Measurements from ENCODE around the gene LAMB1. TPM values are rescaled to one million over a fixed set of nuclear protein-coding genes. Genes with fewer than 3 reads are reported as not detected.

LAMB1 gene
- total and polyA plus RNA-seq, 2 experiments from 2014 or later, result 31.8 to 34.0 TPM

DNA sequence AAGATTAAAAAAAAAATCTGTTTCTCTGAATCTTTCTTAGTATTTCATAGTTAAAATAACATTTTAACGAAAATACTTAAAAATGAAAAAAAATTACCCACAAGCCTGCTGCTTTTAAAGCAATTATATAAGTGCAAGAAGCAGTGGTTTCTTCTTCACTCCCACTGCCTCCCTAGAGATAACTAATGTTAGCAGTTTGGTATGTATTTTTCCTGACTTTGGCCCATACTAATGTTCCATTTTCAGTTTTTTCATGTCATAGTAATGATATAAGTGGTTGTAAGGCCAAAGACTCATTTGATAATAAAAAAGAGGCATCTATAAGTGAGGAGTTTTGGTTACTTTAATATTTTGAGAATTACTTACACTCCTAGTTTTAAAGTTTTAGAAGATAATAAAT is 24.3 kb upstream of the LAMB1 start:
- DNase-seq (ENCODE audit: low read depth in 1 of 2, low spot score in 1 of 2), result no peak
- no peak overlapping the region for H3K27ac ChIP-seq

DNA sequence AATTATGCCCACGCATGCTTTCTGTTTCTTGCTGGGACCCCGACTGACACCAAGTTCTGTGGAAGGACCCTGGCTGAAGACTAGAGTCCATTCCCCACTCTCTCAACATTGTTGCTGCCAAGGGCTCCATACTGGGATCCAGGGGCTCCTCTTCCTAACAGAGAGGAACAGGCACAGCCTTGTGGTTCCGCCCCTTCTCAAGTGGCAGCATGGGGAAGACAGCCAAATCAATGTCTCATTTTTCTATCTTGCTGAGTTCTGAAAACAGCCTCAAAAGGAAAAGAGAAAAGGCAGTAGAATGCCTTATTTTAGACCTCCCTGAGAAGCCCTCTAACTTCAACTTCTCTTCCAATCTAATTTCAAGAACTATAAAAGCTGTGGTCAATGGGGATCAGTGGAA is 23.7 kb upstream of the LAMB1 start:
- H3K36me3 ChIP-seq, result no peaks in the 10 kb centered on the region
- H3K9me3 ChIP-seq (ENCODE audit: low read depth), result no peaks in the 10 kb centered on the region
- H3K27me3 ChIP-seq, result peaks cover 8% of the 10 kb centered on the region
- no peak overlapping the region for H3K27ac ChIP-seq
- DNase-seq (ENCODE audit: low read depth in 1 of 2, low spot score in 1 of 2), result no peak
- H3K4me3 ChIP-seq, result no peak overlapping the region
- TF ChIP-seq, protein P1, sequence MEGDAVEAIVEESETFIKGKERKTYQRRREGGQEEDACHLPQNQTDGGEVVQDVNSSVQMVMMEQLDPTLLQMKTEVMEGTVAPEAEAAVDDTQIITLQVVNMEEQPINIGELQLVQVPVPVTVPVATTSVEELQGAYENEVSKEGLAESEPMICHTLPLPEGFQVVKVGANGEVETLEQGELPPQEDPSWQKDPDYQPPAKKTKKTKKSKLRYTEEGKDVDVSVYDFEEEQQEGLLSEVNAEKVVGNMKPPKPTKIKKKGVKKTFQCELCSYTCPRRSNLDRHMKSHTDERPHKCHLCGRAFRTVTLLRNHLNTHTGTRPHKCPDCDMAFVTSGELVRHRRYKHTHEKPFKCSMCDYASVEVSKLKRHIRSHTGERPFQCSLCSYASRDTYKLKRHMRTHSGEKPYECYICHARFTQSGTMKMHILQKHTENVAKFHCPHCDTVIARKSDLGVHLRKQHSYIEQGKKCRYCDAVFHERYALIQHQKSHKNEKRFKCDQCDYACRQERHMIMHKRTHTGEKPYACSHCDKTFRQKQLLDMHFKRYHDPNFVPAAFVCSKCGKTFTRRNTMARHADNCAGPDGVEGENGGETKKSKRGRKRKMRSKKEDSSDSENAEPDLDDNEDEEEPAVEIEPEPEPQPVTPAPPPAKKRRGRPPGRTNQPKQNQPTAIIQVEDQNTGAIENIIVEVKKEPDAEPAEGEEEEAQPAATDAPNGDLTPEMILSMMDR (IDR thresholded peaks at IDR 0.05; ENCODE audit: low read depth, low read length), result no peak
- H3K4me1 ChIP-seq (ENCODE audit: low read depth), result no peaks in the 10 kb centered on the region

More for the DNA sequence above, 24.3 kb upstream of the LAMB1 start:
- Histone ChIP-seq H3K9me3 (ENCODE audit: low read depth) (no peaks in the 10 kb centered on the region), H3K4me3 (no peak overlapping the region), H3K36me3 (no peaks in the 10 kb centered on the region), H3K27me3 (peaks cover 8% of the 10 kb centered on the region), H3K4me1 (ENCODE audit: low read depth) (no peaks in the 10 kb centered on the region)
- TF ChIP-seq, protein P1 (IDR thresholded peaks at IDR 0.05; ENCODE audit: low read depth, low read length), result no peak

DNA sequence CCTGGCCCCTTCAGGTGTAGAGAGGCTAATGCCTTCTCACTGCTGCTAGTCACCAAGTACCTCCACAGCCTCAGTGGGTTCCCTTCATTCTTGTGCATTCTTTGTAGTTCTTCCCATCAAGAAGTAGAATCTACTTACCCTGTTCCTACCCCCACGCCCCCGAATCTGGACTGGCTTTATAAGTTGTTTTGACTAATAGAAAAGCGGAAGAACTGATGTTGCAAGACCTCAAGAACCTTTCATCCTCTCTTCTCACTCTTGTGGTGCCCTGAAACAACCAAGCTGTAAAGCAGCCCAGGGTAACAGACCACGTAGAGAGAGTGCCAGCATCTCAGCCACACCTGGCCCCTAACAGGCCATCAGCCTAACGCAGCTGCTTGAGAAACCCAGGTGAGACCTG is 23.2 kb upstream of the LAMB1 start:
- H3K27me3 ChIP-seq, result peaks cover 8% of the 10 kb centered on the region
- H3K27ac ChIP-seq, result no peak overlapping the region
- H3K36me3 ChIP-seq, result no peaks in the 10 kb centered on the region
- no peaks in the 10 kb centered on the region for H3K9me3 ChIP-seq (ENCODE audit: low read depth)
- DNase-seq (ENCODE audit: low read depth in 1 of 2, low spot score in 1 of 2), result no peak
- H3K4me1 ChIP-seq (ENCODE audit: low read depth), result no peaks in the 10 kb centered on the region
- H3K4me3 ChIP-seq, result no peak overlapping the region
- TF ChIP-seq, protein P1 (IDR thresholded peaks at IDR 0.05; ENCODE audit: low read depth, low read length), result no peak

DNA sequence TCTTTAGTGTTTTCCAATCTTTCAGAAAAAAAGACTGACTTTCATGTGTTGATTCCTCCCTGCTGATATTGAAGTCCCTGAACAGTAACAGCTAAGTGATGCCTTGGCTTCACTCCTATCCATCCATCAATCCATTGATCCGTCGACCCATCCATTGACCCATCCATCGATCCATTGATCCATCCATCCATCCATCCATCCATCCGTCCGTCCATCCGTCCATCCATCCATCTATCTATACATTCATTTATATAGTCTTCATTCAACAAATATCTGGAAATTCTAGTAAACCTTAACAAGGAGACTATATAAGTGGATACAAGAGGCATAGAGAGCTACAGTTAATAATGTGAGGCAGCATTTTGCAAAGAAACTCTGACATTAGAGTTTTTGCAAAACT is 21.6 kb upstream of the LAMB1 start:
- Histone ChIP-seq H3K36me3 (no peaks in the 10 kb centered on the region), H3K4me3 (no peak overlapping the region), H3K9me3 (ENCODE audit: low read depth) (no peaks in the 10 kb centered on the region), H3K27me3 (peaks cover 8% of the 10 kb centered on the region), H3K4me1 (ENCODE audit: low read depth) (no peaks in the 10 kb centered on the region), H3K27ac (no peak overlapping the region)
- TF ChIP-seq, protein P1 (IDR thresholded peaks at IDR 0.05; ENCODE audit: low read depth, low read length), result no peak
- no peak for DNase-seq (ENCODE audit: low read depth in 1 of 2, low spot score in 1 of 2)

DNA sequence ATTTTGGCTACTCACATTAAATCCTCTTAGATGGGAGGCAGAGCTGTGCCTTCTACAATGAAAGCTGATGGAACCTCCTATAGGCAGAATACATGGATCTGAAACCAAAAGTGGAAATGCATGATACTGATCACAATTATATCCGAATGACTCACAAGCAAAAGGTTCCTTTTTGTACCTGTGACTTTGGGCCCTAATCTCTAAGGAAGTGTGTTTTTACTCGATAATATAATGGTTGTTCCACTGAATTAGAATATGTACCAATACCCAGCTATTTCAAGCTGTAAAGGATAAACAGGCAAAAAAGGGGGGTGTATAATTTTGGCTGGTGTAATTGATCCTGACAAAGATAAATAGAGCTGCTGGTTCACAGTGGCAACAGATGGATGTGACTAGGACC is 17.6 kb upstream of the LAMB1 start:
- Histone ChIP-seq H3K27me3 (peaks cover 8% of the 10 kb centered on the region), H3K27ac (no peak overlapping the region), H3K36me3 (no peaks in the 10 kb centered on the region), H3K4me3 (no peak overlapping the region), H3K9me3 (ENCODE audit: low read depth) (no peaks in the 10 kb centered on the region), H3K4me1 (ENCODE audit: low read depth) (peaks cover 18% of the 10 kb centered on the region)
- TF ChIP-seq, protein P1 (IDR thresholded peaks at IDR 0.05; ENCODE audit: low read depth, low read length), result no peak
- DNase-seq (ENCODE audit: low read depth in 1 of 2, low spot score in 1 of 2), result no peak

DNA sequence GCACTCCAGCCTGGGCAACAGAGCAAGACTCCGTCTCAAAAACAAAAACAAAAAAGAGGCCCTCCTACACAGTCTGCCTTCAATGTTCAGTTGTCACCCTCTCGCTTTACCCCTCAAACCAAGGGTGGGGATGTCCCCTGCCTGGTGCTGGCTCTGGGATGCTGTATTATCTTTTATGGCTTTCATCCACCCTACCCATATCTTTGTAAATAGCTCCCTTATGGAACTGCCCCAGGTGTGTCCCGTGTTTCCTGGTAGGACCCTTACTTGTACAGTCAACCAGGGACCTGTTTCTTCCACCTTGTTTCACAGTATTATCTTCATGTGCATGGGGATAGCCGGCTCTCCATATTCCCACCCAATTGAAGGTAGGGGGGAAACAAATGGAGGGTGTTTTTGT is 15.7 kb upstream of the LAMB1 start:
- H3K4me3 ChIP-seq, result no peak overlapping the region
- no peaks in the 10 kb centered on the region for H3K36me3 ChIP-seq
- peaks cover 18% of the 10 kb centered on the region for H3K4me1 ChIP-seq (ENCODE audit: low read depth)
- no peak overlapping the region for H3K27ac ChIP-seq
- no peaks in the 10 kb centered on the region for H3K9me3 ChIP-seq (ENCODE audit: low read depth)
- TF ChIP-seq, protein P1 (IDR thresholded peaks at IDR 0.05; ENCODE audit: low read depth, low read length), result no peak
- H3K27me3 ChIP-seq, result peaks cover 8% of the 10 kb centered on the region
- DNase-seq (ENCODE audit: low read depth in 1 of 2, low spot score in 1 of 2), result no peak

All from cardiac muscle cell (in vitro differentiated cells and primary cell).